ENCODE results near the gene N4BP2L2. TPM values are rescaled to one million over a fixed set of nuclear protein-coding genes. Genes with fewer than 3 reads are reported as not detected.

Gene N4BP2L2
- total and polyA plus RNA-seq, 2 experiments from 2014 or later = 63.1 to 160 TPM

DNA sequence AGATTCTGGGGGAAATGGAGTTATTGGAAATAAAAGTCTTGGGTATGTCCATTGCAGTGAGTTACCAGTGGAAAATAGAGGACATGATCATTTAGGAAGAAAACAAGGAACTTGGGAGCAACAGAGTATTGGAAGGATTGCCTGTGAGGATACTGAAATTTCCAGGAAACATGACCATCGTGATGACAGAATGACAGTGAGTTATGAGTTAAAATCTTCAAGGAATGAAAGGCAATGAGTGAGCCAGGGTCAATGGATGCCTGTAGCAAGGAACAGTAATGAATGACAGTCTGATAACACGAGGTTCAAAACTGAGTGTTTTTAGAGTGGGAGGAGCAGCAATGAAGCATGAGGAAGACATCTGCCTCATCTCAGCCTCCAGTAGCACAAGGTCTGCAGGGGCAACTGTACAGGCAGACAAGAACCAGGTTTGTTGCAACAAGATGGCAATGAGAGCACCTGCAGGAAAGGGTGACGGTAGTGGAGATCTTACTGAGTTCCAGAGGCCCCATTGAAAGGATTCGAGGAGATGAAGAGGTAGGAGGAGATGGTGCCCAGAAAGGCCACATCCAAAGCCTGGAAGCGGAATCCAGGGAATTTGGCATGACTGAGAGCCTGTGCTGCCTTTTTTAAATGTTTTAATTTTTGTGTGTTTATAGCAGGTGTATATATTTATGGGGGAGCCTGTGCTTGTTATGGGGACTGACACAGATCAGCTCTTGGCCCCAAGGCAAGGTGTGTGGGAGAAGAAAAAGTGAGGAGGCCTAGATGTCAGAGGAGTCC, 154.6 kb downstream of the N4BP2L2 start:
- no peak overlapping the region for H3K27ac ChIP-seq (ENCODE audit: low read depth)
- no peak overlapping the region for H3K4me3 Mint-ChIP-seq
- no peak overlapping the region for H3K27ac Mint-ChIP-seq
- TF ChIP-seq ZNF114 (CRISPR knock-in tag; IDR thresholded peaks at IDR 0.05) = no peak
- no peak for TF ChIP-seq EZH2 (IDR thresholded peaks at IDR 0.05; ENCODE audit: low read depth, unreplicated experiment)
- TF ChIP-seq EZH2phosphoT487 (IDR thresholded peaks at IDR 0.05; ENCODE audit: unreplicated experiment) = no peak
- TF ChIP-seq, protein P1, sequence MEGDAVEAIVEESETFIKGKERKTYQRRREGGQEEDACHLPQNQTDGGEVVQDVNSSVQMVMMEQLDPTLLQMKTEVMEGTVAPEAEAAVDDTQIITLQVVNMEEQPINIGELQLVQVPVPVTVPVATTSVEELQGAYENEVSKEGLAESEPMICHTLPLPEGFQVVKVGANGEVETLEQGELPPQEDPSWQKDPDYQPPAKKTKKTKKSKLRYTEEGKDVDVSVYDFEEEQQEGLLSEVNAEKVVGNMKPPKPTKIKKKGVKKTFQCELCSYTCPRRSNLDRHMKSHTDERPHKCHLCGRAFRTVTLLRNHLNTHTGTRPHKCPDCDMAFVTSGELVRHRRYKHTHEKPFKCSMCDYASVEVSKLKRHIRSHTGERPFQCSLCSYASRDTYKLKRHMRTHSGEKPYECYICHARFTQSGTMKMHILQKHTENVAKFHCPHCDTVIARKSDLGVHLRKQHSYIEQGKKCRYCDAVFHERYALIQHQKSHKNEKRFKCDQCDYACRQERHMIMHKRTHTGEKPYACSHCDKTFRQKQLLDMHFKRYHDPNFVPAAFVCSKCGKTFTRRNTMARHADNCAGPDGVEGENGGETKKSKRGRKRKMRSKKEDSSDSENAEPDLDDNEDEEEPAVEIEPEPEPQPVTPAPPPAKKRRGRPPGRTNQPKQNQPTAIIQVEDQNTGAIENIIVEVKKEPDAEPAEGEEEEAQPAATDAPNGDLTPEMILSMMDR (conservative IDR thresholded peaks at IDR 0.05; ENCODE audit: low read depth in 2 of 2) = no peak
- TF ChIP-seq, protein P2, sequence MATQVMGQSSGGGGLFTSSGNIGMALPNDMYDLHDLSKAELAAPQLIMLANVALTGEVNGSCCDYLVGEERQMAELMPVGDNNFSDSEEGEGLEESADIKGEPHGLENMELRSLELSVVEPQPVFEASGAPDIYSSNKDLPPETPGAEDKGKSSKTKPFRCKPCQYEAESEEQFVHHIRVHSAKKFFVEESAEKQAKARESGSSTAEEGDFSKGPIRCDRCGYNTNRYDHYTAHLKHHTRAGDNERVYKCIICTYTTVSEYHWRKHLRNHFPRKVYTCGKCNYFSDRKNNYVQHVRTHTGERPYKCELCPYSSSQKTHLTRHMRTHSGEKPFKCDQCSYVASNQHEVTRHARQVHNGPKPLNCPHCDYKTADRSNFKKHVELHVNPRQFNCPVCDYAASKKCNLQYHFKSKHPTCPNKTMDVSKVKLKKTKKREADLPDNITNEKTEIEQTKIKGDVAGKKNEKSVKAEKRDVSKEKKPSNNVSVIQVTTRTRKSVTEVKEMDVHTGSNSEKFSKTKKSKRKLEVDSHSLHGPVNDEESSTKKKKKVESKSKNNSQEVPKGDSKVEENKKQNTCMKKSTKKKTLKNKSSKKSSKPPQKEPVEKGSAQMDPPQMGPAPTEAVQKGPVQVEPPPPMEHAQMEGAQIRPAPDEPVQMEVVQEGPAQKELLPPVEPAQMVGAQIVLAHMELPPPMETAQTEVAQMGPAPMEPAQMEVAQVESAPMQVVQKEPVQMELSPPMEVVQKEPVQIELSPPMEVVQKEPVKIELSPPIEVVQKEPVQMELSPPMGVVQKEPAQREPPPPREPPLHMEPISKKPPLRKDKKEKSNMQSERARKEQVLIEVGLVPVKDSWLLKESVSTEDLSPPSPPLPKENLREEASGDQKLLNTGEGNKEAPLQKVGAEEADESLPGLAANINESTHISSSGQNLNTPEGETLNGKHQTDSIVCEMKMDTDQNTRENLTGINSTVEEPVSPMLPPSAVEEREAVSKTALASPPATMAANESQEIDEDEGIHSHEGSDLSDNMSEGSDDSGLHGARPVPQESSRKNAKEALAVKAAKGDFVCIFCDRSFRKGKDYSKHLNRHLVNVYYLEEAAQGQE (IDR thresholded peaks at IDR 0.05; ENCODE audit: unreplicated experiment) = no peak
- TF ChIP-seq CREB1 (CRISPR knock-in tag; IDR thresholded peaks at IDR 0.05; ENCODE audit: low read depth) = no peak
- TF ChIP-seq POLR2AphosphoS5 (IDR thresholded peaks at IDR 0.05; ENCODE audit: low read depth) = no peak
- TF ChIP-seq NANOG (IDR thresholded peaks at IDR 0.05; ENCODE audit: borderline replicate concordance) = no peak
- TF ChIP-seq ZNF331 (CRISPR knock-in tag; IDR thresholded peaks at IDR 0.05; ENCODE audit: low read depth) = no peak
- TF ChIP-seq JUNB (IDR thresholded peaks at IDR 0.05; ENCODE audit: unreplicated experiment) = no peak
- TF ChIP-seq ZNF462 (CRISPR knock-in tag; IDR thresholded peaks at IDR 0.05) = no peak
- H3K4me1 ChIP-seq (ENCODE audit: insufficient read depth) = no peaks in the 10 kb centered on the region
- no peaks in the 10 kb centered on the region for H3F3A ChIP-seq (replicated peaks; ENCODE audit: low read depth)
- no peaks in the 10 kb centered on the region for H3K79me2 ChIP-seq (replicated peaks; ENCODE audit: insufficient read depth)
- H3K4me1 Mint-ChIP-seq = no peaks in the 10 kb centered on the region
- H3K9me2 ChIP-seq (ENCODE audit: insufficient read depth) = no peaks in the 10 kb centered on the region
- H3K4me3 ChIP-seq = no peak overlapping the region
- no peaks in the 10 kb centered on the region for H3K9me3 Mint-ChIP-seq
- DNase-seq (ENCODE audit: low spot score) (no peak), ATAC-seq (no peak)
- no peaks in the 10 kb centered on the region for H4K20me1 ChIP-seq (replicated peaks; ENCODE audit: insufficient read depth)
- no peaks in the 10 kb centered on the region for H3K27me3 Mint-ChIP-seq (ENCODE audit: insufficient read depth, low read depth, poor library complexity)
- H3K27me3 ChIP-seq (ENCODE audit: insufficient read depth) = no peaks in the 10 kb centered on the region
- H3K36me3 ChIP-seq (ENCODE audit: insufficient read depth) = peaks cover 5% of the 10 kb centered on the region; the same call in 1 of the 2 replicates
- H3K36me3 Mint-ChIP-seq (ENCODE audit: low read depth) = peaks cover 10% of the 10 kb centered on the region; the same call in 2 of the 3 replicates
- H3K4me2 ChIP-seq = no peak overlapping the region
- no peak overlapping the region for H2AFZ ChIP-seq

Measured in GM23338 (cell line).